Liver (tissue), 9 donors: Measurements from ENCODE around the gene CGNL1. TPM values are rescaled to one million over a fixed set of nuclear protein-coding genes. Genes with fewer than 3 reads are reported as not detected.

Experiments used
- DNase-seq: peaks from one replicate; pipeline ENCODE4 v3.0.0-alpha.2; 2017; ENCODE audit warnings: low spot score
- H3K27ac ChIP-seq, 2 donors: one replicate each; pipeline ENCODE4 v1.7.0; 2013; ENCODE audit warnings: inconsistent platforms in 2 of 2, low read length in 2 of 2, control low read depth in 1 of 2, low read depth in 1 of 2, mild to moderate bottlenecking in 1 of 2
- H3K27me3 ChIP-seq, 4 donors: one replicate each; pipeline versions ENCODE4 v1.6.1 to v1.7.0; 2013; ENCODE audit warnings: low read length in 3 of 4, inconsistent platforms in 1 of 4, mild to moderate bottlenecking in 1 of 4, moderate library complexity in 1 of 4; ENCODE audit not compliant: control insufficient read depth in 4 of 4, insufficient read depth in 4 of 4
- H3K36me3 ChIP-seq, 4 donors: one replicate each; pipeline versions ENCODE4 v1.6.1 to v1.7.0; 2013; ENCODE audit warnings: low read length in 3 of 4, mild to moderate bottlenecking in 3 of 4, low read depth in 1 of 4, moderate library complexity in 1 of 4; ENCODE audit not compliant: control insufficient read depth in 4 of 4, insufficient read depth in 3 of 4
- H3K4me1 ChIP-seq, 4 donors: one replicate each; pipeline versions ENCODE4 v1.6.1 to v1.7.0; 2013; ENCODE audit warnings: low read length in 3 of 4, mild to moderate bottlenecking in 3 of 4, moderate library complexity in 1 of 4; ENCODE audit not compliant: control insufficient read depth in 4 of 4, insufficient read depth in 4 of 4
- H3K4me3 ChIP-seq, 3 donors: one replicate each; pipeline versions ENCODE4 v1.6.1 to v1.7.0; 2013; ENCODE audit warnings: low read length in 3 of 3, control low read depth in 1 of 3, low read depth in 1 of 3, mild to moderate bottlenecking in 1 of 3
- H3K9ac ChIP-seq, 2 donors: one replicate each; pipeline ENCODE4 v1.7.0; 2013; ENCODE audit warnings: low read length in 2 of 2, mild to moderate bottlenecking in 2 of 2, moderate library complexity in 2 of 2, control low read depth in 1 of 2, low read depth in 1 of 2
- H3K9me3 ChIP-seq, 4 donors: one replicate each; pipeline versions ENCODE4 v1.6.1 to v1.7.0; 2013; ENCODE audit warnings: low read length in 3 of 4; ENCODE audit not compliant: control insufficient read depth in 4 of 4
- ATF3 ChIP-seq: IDR thresholded peaks from 2 replicates; pipeline ENCODE4 v1.6.1; 2016; ENCODE audit warnings: antibody characterized with exemption
- CTCF ChIP-seq: fragments of 150-350 bp; IDR thresholded peaks from 2 replicates; pipeline ENCODE4 v1.5.1; 2017; ENCODE audit warnings: improper control_type of control experiment, low read depth, low read length; ENCODE audit not compliant: missing input control
- EGR1 ChIP-seq, 2 donors: IDR thresholded peaks; 2 replicates each; pipeline ENCODE4 v1.6.1; 2016 to 2018; ENCODE audit warnings: antibody characterized with exemption in 2 of 2, low read depth in 2 of 2
- FOXA1 ChIP-seq: IDR thresholded peaks from 2 replicates; pipeline ENCODE4 v1.6.1; 2016; ENCODE audit warnings: antibody characterized with exemption
- FOXA2 ChIP-seq: IDR thresholded peaks from 2 replicates; pipeline ENCODE4 v1.6.1; 2016; ENCODE audit warnings: antibody characterized with exemption
- GABPA ChIP-seq, 2 donors: IDR thresholded peaks in 1 of 2; conservative IDR thresholded peaks in 1 of 2; 2 replicates each; pipeline ENCODE4 v1.6.1; 2016; ENCODE audit warnings: antibody characterized with exemption in 2 of 2, mild to moderate bottlenecking in 1 of 2, moderate library complexity in 1 of 2
- HNF4A ChIP-seq, 2 donors: conservative IDR thresholded peaks; 2 replicates each; pipeline ENCODE4 v1.6.1; 2016; ENCODE audit warnings: antibody characterized with exemption in 2 of 2, mild to moderate bottlenecking in 2 of 2
- HNF4G ChIP-seq: IDR thresholded peaks from 2 replicates; pipeline ENCODE4 v1.6.1; 2016; ENCODE audit warnings: antibody characterized with exemption
- JUND ChIP-seq, 2 donors: IDR thresholded peaks; 2 replicates each; pipeline ENCODE4 v1.6.1; 2016; ENCODE audit warnings: antibody characterized with exemption in 2 of 2
- NR2F2 ChIP-seq: IDR thresholded peaks from 2 replicates; pipeline ENCODE4 v1.6.1; 2016; ENCODE audit warnings: antibody characterized with exemption
- RAD21 ChIP-seq, 2 donors: IDR thresholded peaks; 2 replicates each; pipeline ENCODE4 v1.6.1; 2016; ENCODE audit warnings: antibody characterized with exemption in 2 of 2, mild to moderate bottlenecking in 2 of 2
- REST ChIP-seq: IDR thresholded peaks from 2 replicates; pipeline ENCODE4 v1.6.1; 2016; ENCODE audit warnings: antibody characterized with exemption, mild to moderate bottlenecking
- RXRA ChIP-seq, 2 donors: IDR thresholded peaks; 2 replicates each; pipeline ENCODE4 v1.6.1; 2017 to 2018; ENCODE audit warnings: antibody characterized with exemption in 2 of 2, mild to moderate bottlenecking in 1 of 2
- SP1 ChIP-seq: IDR thresholded peaks from 2 replicates; pipeline ENCODE4 v1.6.1; 2018; ENCODE audit warnings: antibody characterized with exemption, mild to moderate bottlenecking
- TAF1 ChIP-seq: conservative IDR thresholded peaks from 2 replicates; pipeline ENCODE4 v1.6.1; 2016; ENCODE audit warnings: antibody characterized with exemption, mild to moderate bottlenecking
- YY1 ChIP-seq: IDR thresholded peaks from 2 replicates; pipeline ENCODE4 v1.6.1; 2016; ENCODE audit warnings: antibody characterized with exemption, mild to moderate bottlenecking
- ZBTB33 ChIP-seq: IDR thresholded peaks from 2 replicates; pipeline ENCODE4 v1.6.1; 2016; ENCODE audit warnings: antibody characterized with exemption
- WGBS: extraction: QIAGEN DNeasy Blood & Tissue Kit; methylation state at CpG from one replicate; pipeline ENCODE4 v1.1.7; 2013; 5-methylcytosine and 5-hydroxymethylcytosine counted together
- polyA plus RNA-seq, 2 donors: library from polyadenylated mRNA; stranded (reverse) in 1 of 2; unstranded in 1 of 2; fragments of 200-250 nt in 1 of 2; fragments of >200 nt in 1 of 2; fragmentation: Nextera tagmentation in 1 of 2; extraction: Ambion mirVana in 1 of 2; gene quantifications; one replicate each; pipeline versions ENCODE4 v1.2.1 to v1.2.3, GENCODE V29; 2013 to 2015
- total RNA-seq, 2 donors: library from RNA; depleted of rRNA; stranded (reverse); fragments of >200 nt; gene quantifications; one replicate each; pipeline ENCODE4 v1.2.3, GENCODE V29; 2014
- TF ChIP-seq, protein P1 (sequence below): IDR thresholded peaks from 2 replicates; pipeline ENCODE4 v1.6.1; 2016; ENCODE audit warnings: antibody characterized with exemption
- donor health status: healthy.
- donor health status: healthy.
- donor health status: healthy.
- donor health status: healthy.
- donor health status: healthy.

Gene CGNL1
- total and polyA plus RNA-seq, 4 donors: 12.0 to 31.9 (median 16.1) TPM

DNA sequence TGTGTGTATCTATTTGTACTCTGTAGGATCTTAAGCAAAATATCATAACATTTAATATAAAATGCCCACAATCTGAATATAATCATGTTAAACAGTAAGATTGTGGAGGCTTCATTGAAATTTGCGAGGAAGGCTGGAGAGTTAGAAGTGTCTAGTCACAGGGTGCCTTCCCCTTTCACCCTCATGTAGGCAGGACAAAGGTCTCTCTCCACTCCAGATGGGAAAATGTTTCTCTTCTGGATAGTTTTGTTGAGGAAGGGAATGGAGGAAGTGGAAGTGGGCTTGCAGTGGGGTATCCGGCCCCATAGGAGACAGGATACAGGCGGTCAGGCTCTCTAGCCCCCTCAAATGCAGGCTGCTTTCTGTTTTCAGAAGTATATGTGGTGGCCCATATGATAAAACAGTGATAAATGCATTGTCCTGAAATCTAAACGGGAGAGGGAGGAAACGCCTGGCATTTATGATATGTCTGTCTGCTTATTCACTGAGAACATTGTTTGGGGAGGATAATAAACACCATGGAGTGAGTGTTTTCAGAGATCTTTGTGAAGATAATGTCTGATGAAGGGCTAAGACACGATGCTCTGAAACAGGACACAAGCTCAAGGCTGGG, 202.1 kb downstream of the CGNL1 start:
- Histone ChIP-seq H3K4me1 (peaks cover 0 to 12% (median 10%) of the 10 kb centered on the region in 4 donors), H3K27ac (no peak overlapping the region), H3K4me3 (no peak overlapping the region), H3K9ac (no peak overlapping the region), H3K27me3 (no peaks in the 10 kb centered on the region), H3K36me3 (no peaks in the 10 kb centered on the region), H3K9me3 (peaks cover 5 to 10% (median 6%) of the 10 kb centered on the region in 4 donors)
- WGBS: 63% methylated on average over 6 of the region's 6 CpGs
- no peak for DNase-seq
- TF ChIP-seq, protein P1, sequence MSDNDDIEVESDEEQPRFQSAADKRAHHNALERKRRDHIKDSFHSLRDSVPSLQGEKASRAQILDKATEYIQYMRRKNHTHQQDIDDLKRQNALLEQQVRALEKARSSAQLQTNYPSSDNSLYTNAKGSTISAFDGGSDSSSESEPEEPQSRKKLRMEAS: peak; percentile 34
- no peak for TF ChIP-seq HNF4G

DNA sequence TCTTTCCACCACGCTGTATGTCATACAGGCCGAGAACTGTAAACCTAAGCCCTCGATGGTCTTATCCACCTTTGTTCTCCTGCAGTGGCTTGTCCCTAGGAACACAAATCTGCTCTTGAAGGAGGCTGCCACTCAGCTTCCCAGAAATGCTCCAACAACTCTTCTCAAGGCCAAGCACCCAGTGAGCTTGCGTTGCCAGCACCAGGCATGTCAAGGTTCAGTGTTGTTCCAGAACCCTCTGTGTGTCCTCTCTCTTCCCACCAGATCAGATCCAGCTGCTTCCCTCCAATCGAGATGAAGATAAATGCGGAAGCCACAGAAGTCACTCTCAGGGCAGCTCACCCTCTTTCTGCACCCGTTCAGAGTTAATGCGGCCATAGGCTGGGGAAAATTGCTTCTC, 204.1 kb downstream of the CGNL1 start:
- no peak overlapping the region for H3K27ac ChIP-seq
- no peak overlapping the region for H3K9ac ChIP-seq
- DNase-seq: peak; percentile 9

GRCh38 chr15:57580866-57581265, 204.6 kb downstream of the CGNL1 start:
- WGBS: 42% methylated on average over 5 of the region's 5 CpGs
- TF ChIP-seq HNF4G: no peak
- TF ChIP-seq FOXA1: no peak
- no peak for TF ChIP-seq TAF1
- TF ChIP-seq JUND (IDR thresholded peaks at IDR 0.05): no peak
- no peak for TF ChIP-seq GABPA (IDR thresholded peaks at IDR 0.05 in 1 of 2, conservative IDR thresholded peaks at IDR 0.05 in 1 of 2)
- no peak for TF ChIP-seq EGR1 (IDR thresholded peaks at IDR 0.05; ENCODE audit: low read depth in 2 of 2)
- no peak for TF ChIP-seq REST
- no peak for TF ChIP-seq RAD21 (IDR thresholded peaks at IDR 0.05)
- TF ChIP-seq ZBTB33: no peak
- TF ChIP-seq HNF4A (conservative IDR thresholded peaks at IDR 0.05): peak; percentile 42 to 61
- TF ChIP-seq RXRA (IDR thresholded peaks at IDR 0.05): no peak
- TF ChIP-seq NR2F2: no peak
- TF ChIP-seq FOXA2: no peak
- TF ChIP-seq CTCF: no peak
- peak; percentile 65 for TF ChIP-seq YY1
- TF ChIP-seq, protein P1: no peak
- no peak for TF ChIP-seq ATF3
- peak; percentile 54 for TF ChIP-seq SP1
- H3K36me3 ChIP-seq: no peaks in the 10 kb centered on the region
- DNase-seq: no peak
- H3K27me3 ChIP-seq: no peaks in the 10 kb centered on the region
- no peak overlapping the region for H3K27ac ChIP-seq
- no peak overlapping the region for H3K9ac ChIP-seq
- peaks cover 5 to 10% (median 8%) of the 10 kb centered on the region in 4 donors for H3K9me3 ChIP-seq
- no peak overlapping the region for H3K4me3 ChIP-seq
- peaks cover 0 to 12% (median 10%) of the 10 kb centered on the region in 4 donors for H3K4me1 ChIP-seq

More for the DNA sequence above, 204.1 kb downstream of the CGNL1 start:
- WGBS: 93% methylated on average over 8 of the region's 8 CpGs
- Histone ChIP-seq H3K27me3 (no peaks in the 10 kb centered on the region), H3K36me3 (no peaks in the 10 kb centered on the region), H3K4me3 (no peak overlapping the region), H3K4me1 (peaks cover 0 to 12% (median 10%) of the 10 kb centered on the region in 4 donors), H3K9me3 (peaks cover 5 to 10% (median 8%) of the 10 kb centered on the region in 4 donors)
- no peak for TF ChIP-seq NR2F2
